Nephron (organoid): Measurements from ENCODE around the gene SOCS2.

ENCODE experiments used
- H3K27ac Mint-ChIP-seq, 3 experiments: 2 replicates each; pipeline ENCODE4 v1.8.0; 2020; ENCODE audit warnings: mixed read lengths in 3 of 3, mild to moderate bottlenecking in 2 of 3, moderate library complexity in 1 of 3
- H3K27me3 Mint-ChIP-seq: 2 replicates; pipeline ENCODE4 v1.8.0; 2021; ENCODE audit warnings: low read depth, mild to moderate bottlenecking, moderate library complexity, mixed read lengths
- H3K36me3 Mint-ChIP-seq: 2 replicates; pipeline ENCODE4 v1.8.0; 2020; ENCODE audit warnings: low read depth, mixed read lengths
- H3K4me1 Mint-ChIP-seq: 2 replicates; pipeline ENCODE4 v1.8.0; 2020; ENCODE audit warnings: mixed read lengths
- H3K4me3 Mint-ChIP-seq, 3 experiments: 2 replicates each; pipeline ENCODE4 v1.8.0; 2020; ENCODE audit warnings: mild to moderate bottlenecking in 3 of 3, mixed read lengths in 3 of 3, moderate library complexity in 2 of 3
- H3K9me3 Mint-ChIP-seq: 2 replicates; pipeline ENCODE4 v1.8.0; 2020; ENCODE audit warnings: mixed read lengths
- CTCF ChIP-seq, 3 experiments: fragments of 200-600 bp; sonication (generic); IDR thresholded peaks; one replicate each; pipeline ENCODE4 v1.5.0; 2021; ENCODE audit warnings: antibody characterized with exemption in 3 of 3; ENCODE audit not compliant: unreplicated experiment in 3 of 3

SOCS2 gene

GRCh38 chr12:93563807-93564538 is 8.5 kb upstream of the SOCS2 start:
- H3K9me3 Mint-ChIP-seq = peaks cover 17% of the 10 kb centered on the region
- peaks cover 14% of the 10 kb centered on the region for H3K27me3 Mint-ChIP-seq
- H3K27ac Mint-ChIP-seq = no peak overlapping the region
- peaks cover 61% of the 10 kb centered on the region for H3K36me3 Mint-ChIP-seq
- H3K4me3 Mint-ChIP-seq = no peak overlapping the region
- peaks cover 19% of the 10 kb centered on the region for H3K4me1 Mint-ChIP-seq
- peak in 2 of 3 experiments; percentile 27 to 30 for TF ChIP-seq CTCF (IDR thresholded peaks at IDR 0.05; ENCODE audit: unreplicated experiment in 3 of 3)

- Mint-ChIP-seq H3K27ac (no peak overlapping the region), H3K27me3 (peaks cover 18% of the 10 kb centered on the region), H3K9me3 (peaks cover 4% of the 10 kb centered on the region), H3K4me1 (peaks cover 24% of the 10 kb centered on the region), H3K36me3 (peaks cover 47% of the 10 kb centered on the region), H3K4me3 (no peak overlapping the region)
- TF ChIP-seq CTCF (IDR thresholded peaks at IDR 0.05; ENCODE audit: unreplicated experiment in 3 of 3) = no peak
These were observed 6.7 kb upstream of the SOCS2 start for GRCh38 chr12:93565760-93566159.

GRCh38 chr12:93567174-93567573 is 5.3 kb upstream of the SOCS2 start:
- TF ChIP-seq CTCF (IDR thresholded peaks at IDR 0.05; ENCODE audit: unreplicated experiment in 3 of 3) = no peak
- no peaks in the 10 kb centered on the region for H3K9me3 Mint-ChIP-seq
- H3K27ac Mint-ChIP-seq = peak overlapping the region in 1 of 3 experiments; percentile 45

GRCh38 chr12:93568091-93568490 is 4.4 kb upstream of the SOCS2 start:
- peaks cover 29% of the 10 kb centered on the region for H3K27me3 Mint-ChIP-seq
- H3K36me3 Mint-ChIP-seq = peaks cover 25% of the 10 kb centered on the region
- TF ChIP-seq CTCF (IDR thresholded peaks at IDR 0.05; ENCODE audit: unreplicated experiment in 3 of 3) = no peak
- peaks cover 29% of the 10 kb centered on the region for H3K4me1 Mint-ChIP-seq
- no peaks in the 10 kb centered on the region for H3K9me3 Mint-ChIP-seq
- H3K27ac Mint-ChIP-seq = peak overlapping the region in 1 of 3 experiments; percentile 14
- peak overlapping the region; percentile 69 to 78 (median 71) for H3K4me3 Mint-ChIP-seq

More at GRCh38 chr12:93567174-93567573, 5.3 kb upstream of the SOCS2 start:
- H3K4me3 Mint-ChIP-seq = peak overlapping the region in 1 of 3 experiments; percentile 78
- peaks cover 25% of the 10 kb centered on the region for H3K4me1 Mint-ChIP-seq
- peaks cover 20% of the 10 kb centered on the region for H3K27me3 Mint-ChIP-seq
- peaks cover 32% of the 10 kb centered on the region for H3K36me3 Mint-ChIP-seq

- H3K9me3 Mint-ChIP-seq = no peaks in the 10 kb centered on the region
- TF ChIP-seq CTCF (IDR thresholded peaks at IDR 0.05; ENCODE audit: unreplicated experiment in 3 of 3) = no peak
- peaks cover 35% of the 10 kb centered on the region for H3K4me1 Mint-ChIP-seq
- H3K4me3 Mint-ChIP-seq = peak overlapping the region; percentile 88 to 96 (median 96)
- H3K27me3 Mint-ChIP-seq = peaks cover 39% of the 10 kb centered on the region
- H3K27ac Mint-ChIP-seq = peak overlapping the region in 2 of 3 experiments; percentile 51 to 92
- H3K36me3 Mint-ChIP-seq = peaks cover 28% of the 10 kb centered on the region
These were observed 3.2 kb upstream of the SOCS2 start for GRCh38 chr12:93569301-93569655.
